GM21390 (cell line): ENCODE results near the gene FBXO22.
"Not testable (repeated sequence)": the region's sequence is repeated elsewhere in the genome, so short reads cannot be mapped to it uniquely, and the experiment has no call there.

Source experiments
- ATAC-seq: cut with Tn5 transposase; IDR thresholded peaks from one replicate; pipeline ENCODE4 v1.9.1; 2021; ENCODE audit not compliant: unreplicated experiment

Gene FBXO22

GRCh38 chr15:75903331-75904239 lies at the start of gene FBXO22:
FBXO22 (plus strand) TSS chr15:75903878; CDS start chr15:75903964, 86 bp downstream.
- ATAC-seq, result peak; percentile 95

- no peak for ATAC-seq
Observed at GRCh38 chr15:75857886-75858285, 45.8 kb upstream of the FBXO22 start.

DNA sequence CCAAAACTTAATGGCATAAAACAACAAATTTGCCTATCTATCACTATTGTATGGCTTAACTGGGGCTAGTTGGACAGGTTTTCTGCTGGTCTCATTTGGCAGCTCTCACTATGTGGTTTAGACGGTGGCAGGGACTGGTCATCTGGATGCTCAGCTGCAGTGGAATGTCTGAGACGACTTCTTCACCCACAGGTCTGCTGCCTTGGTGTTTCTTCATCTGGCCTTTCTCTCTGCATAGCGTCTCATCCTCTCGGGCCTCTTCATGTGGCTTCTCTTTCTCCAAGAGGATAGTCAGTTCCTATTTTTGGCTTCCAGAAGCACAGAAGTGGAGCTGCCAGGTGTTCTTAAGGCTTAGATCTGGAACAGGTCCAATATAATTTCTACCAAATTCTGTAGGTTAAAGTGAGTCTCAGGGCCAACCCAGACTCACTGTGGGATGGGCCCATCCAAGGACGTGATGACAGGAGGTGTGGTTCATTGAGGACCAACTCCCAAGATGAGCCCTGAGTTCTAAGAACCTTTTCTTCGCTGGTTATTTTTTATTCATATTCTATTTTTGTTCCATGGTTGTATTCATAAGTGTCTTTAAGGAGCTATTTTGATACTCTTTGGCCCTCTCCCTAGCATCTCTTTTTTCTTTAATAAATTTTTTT lies 41.8 kb upstream of the FBXO22 start:
- ATAC-seq, result no peak

DNA sequence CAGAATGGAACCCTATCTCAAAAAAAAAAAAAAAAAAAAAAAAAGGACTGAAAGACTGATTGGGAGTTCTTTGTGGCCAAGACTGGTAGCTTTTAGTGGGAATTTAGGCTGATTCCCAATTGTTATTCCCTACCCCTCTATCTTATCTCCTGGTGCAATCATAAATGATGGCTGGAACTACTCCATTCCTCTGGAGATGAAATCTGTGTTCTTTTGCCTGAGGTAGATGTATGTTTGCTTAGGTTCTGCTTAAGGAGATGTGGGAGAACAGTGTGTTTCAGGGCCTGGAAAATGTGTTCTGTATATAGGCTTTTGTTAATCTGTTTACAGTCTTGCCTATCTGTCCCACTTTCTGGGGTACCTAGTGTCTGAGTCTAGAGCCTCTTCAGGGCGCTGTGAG lies 40.9 kb upstream of the FBXO22 start:
- ATAC-seq, result no peak

DNA sequence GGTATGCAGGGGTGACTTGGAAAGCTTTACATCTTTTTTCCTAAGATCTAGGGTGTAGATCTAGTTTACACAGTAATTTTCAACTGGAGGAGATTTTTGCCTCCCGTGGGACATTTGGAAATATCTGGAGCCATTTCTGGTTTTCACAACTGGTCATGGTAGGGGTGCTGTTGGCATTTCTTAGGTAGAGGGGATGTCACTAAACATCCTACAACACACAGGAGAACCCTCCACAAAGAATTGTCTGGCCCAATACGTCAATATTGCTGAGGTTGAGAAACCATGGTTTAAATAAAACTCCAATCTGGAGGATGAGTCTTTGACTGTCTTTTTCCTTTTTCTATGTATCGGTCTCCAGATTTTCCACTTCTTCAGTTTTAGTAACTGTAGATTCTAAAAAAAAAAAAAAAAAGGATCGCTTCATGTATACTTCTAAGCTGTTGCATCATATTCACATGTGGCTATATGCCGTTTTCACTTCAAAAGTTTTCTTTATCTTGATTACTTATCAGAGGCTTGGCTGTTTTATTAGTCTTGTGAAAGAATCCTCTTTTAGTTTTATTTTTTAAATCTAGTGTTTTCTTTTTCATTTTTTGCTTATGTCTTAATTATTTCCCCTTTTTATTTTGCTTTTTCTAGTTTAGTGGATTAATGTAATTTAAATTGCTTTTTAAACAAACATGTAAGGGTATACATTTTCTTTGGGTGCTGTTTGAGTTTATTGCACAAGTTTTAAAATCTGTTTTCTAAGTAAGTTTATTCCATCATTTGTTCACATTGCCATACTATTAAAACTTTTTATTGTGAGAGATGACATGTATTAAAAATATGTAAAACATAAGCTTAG lies 39.2 kb upstream of the FBXO22 start:
- ATAC-seq, result no peak

DNA sequence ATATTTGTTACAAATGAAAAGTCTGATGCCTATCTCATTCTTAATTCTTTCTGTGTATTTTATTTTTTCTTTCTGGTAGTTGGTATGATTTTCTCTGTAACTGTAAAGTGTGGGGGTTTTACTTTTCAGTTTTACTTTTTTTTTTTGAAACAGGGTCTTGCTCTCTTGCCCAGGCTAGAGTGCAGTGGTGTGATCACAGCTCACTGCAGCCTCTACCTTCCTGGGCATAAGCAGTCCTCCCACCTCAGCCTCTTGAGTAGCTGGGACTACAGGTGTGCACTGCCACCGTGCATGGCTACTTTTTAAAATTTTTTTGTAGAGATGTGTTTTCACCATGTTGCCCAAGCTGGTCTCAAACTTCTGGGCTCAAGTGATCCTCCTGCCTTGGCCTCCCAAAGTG lies 37.6 kb upstream of the FBXO22 start:
- ATAC-seq, result not testable (repeated sequence)

GRCh38 chr15:75866916-75867315 lies 36.8 kb upstream of the FBXO22 start:
- ATAC-seq, result no peak

GRCh38 chr15:75867449-75867848 lies 36.2 kb upstream of the FBXO22 start:
- ATAC-seq, result no peak

DNA sequence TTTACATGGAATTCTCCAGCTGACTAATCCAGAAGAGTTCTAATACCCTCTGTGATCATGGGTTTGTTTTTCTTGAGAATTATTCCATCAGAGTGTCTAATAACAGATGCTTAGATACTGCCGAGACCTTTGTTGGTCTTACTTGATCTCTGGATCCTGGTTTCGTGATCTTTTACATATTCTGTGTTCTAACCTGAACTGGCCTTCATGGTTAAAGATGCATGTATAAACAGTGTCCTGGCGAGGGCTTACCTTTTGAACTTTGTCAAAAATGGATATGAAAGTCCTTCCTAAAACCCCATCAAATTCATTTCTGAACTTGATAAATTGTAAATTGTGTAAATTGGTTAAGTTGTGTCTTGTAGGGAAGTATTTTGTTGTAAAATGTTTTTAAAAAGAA lies 35.7 kb upstream of the FBXO22 start:
- ATAC-seq, result no peak

- ATAC-seq, result no peak
Observed at GRCh38 chr15:75869446-75869845, 34.2 kb upstream of the FBXO22 start.

DNA sequence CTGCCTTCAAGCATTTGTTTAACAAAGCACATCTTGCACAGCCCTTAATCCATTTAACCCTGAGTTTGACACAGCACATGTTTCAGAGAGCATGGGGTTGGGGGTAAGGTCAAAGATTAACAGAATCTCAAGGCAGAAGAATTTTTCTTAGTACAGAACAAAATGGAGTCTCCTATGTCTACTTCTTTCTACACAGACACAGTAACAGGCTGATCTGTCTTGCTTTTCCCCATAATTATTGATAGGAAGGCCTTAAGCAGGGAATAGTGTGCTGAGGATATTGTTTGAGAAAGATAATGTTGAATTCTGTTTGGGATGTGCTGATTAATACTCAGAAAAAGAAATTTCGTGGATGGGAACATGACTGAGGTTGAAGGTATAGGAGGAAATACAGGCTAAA lies 32.1 kb upstream of the FBXO22 start:
- ATAC-seq, result not testable (repeated sequence)

DNA sequence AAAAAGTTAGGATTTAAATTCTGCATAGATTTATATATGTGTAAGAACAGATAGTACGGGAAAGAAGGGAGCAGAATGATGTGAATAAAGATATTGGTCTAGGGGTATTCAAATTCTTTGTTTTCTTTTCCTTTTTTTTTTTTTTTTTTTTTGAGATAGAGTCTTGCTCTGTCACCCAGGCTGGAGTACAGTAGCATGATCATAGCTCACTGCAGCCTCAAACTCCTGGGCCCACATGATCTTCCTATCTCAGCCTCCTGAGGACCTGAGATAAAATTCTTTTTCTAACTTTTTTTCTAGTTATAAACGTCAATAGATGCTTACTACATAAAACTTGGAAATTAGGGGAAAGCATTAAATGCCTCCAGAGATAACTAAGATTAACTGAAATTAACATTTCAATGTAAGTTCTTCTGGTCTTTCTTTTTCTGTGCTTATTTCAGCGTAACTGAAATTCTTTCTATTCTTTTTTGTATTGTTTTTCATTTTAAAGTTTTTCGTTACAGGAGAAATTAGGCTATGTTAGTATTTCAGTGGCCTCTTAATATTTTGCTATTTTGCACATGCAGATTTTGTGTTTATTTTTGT lies 31.2 kb upstream of the FBXO22 start:
- ATAC-seq, result no peak

GRCh38 chr15:75884041-75884440 lies 19.6 kb upstream of the FBXO22 start:
- ATAC-seq, result no peak

- ATAC-seq, result no peak
Observed at GRCh38 chr15:75887178-75887577, 16.5 kb upstream of the FBXO22 start.

GRCh38 chr15:75891895-75892294 lies 11.8 kb upstream of the FBXO22 start:
- ATAC-seq, result no peak

GRCh38 chr15:75895731-75896130 lies 7.9 kb upstream of the FBXO22 start:
- ATAC-seq, result no peak

- ATAC-seq, result no peak
Observed at GRCh38 chr15:75900577-75900976, 3.1 kb upstream of the FBXO22 start.

- ATAC-seq, result no peak
Observed at GRCh38 chr15:75902129-75902557, 1.5 kb upstream of the FBXO22 start.

DNA sequence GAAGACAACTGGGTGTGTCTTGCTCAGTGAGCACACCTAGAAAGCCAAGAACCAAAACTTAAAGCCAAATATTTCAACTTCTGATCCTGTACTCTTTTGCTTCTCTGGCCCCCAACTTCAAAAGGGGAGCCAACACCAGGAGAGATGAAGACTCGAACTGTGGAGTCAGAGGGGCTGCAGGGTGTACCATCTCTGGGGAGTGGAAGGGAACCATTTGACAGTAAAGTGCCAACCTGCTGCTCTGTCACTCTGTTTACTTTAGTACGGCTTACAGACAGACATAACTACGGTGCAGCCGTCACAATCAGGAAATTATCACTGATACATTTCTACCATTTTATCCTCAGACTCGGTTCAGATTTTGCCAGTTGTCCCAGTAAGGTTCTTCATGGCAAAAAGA lies 1.6 kb downstream of the FBXO22 start:
- ATAC-seq, result no peak

- ATAC-seq, result not testable (repeated sequence)
Observed at GRCh38 chr15:75910355-75910754, 6.7 kb downstream of the FBXO22 start.

GRCh38 chr15:75916978-75917377 lies 13.3 kb downstream of the FBXO22 start:
- no peak for ATAC-seq
